HepG2 (cell line): ENCODE results near the gene ARPIN. TPM values are rescaled to one million over a fixed set of nuclear protein-coding genes. Genes with fewer than 3 reads are reported as not detected.

Experiments
- ATAC-seq: fragments of 200-7000 bp; cut with Tn5 transposase; 3 replicates; pipeline ENCODE4 v1.9.1; 2020; ENCODE audit warnings: mild to moderate bottlenecking, moderate library complexity
- BruUV-seq: library from RNA; stranded (reverse); fragments of 400-500 nt; replicated peaks from 2 replicates; lab custom pipeline; 2021; lab: Mats Ljungman, UMichigan
- CTCF ChIA-PET: fragments of 300-600 bp; formaldehyde crosslinking; extraction: SDS; loops from one replicate; lab custom pipeline; 2021; ENCODE audit warnings: low total read pairs, inconsistent platforms, low intra/inter-chr PET ratio; lab: Yijun Ruan, JAX
- POLR2A ChIA-PET: fragments of 350-600 bp; sonication (Branson Sonifier 250); formaldehyde crosslinking; loops from one replicate; lab custom pipeline; 2020; ENCODE audit warnings: antibody characterized with exemption, inconsistent platforms; lab: Yijun Ruan, JAX
- DNase-seq: peaks from one replicate; pipeline ENCODE4 v3.0.0-alpha.2; 2015; ENCODE audit warnings: low spot score
- FAIRE-seq: peaks from 3 replicates; lab custom pipeline; 2011; peaks lifted over from hg19 to GRCh38; lab: Jason Lieb, UNC
- H2AFZ ChIP-seq: one replicate; pipeline ENCODE4 v1.6.1; 2011; ENCODE audit warnings: low read length, inconsistent platforms
- H3K27ac ChIP-seq: fragments of 300-600 bp; 3 replicates; pipeline ENCODE4 v1.8.0; 2011; ENCODE audit warnings: mixed run types, mild to moderate bottlenecking, mixed read lengths, low read length, inconsistent platforms; ENCODE audit not compliant: insufficient read depth; ENCODE audit errors: extremely low read length
- H3K27me3 ChIP-seq, 2 experiments: fragments of 200-600 bp in 1 of 2; 2 replicates in 1 of 2; 3 replicates in 1 of 2; pipeline versions ENCODE4 v1.6.0 to v1.8.0; 2011; ENCODE audit warnings: low read length in 2 of 2, mild to moderate bottlenecking in 2 of 2, moderate library complexity in 2 of 2, inconsistent platforms in 1 of 2; ENCODE audit not compliant: insufficient read depth in 2 of 2, control insufficient read depth in 1 of 2
- H3K36me3 ChIP-seq, 2 experiments: fragments of 200-600 bp in 1 of 2; replicated peaks in 1 of 2; 2 replicates in 1 of 2; 3 replicates in 1 of 2; pipeline versions ENCODE4 v1.5.1 to v1.8.0; 2011; ENCODE audit warnings: low read length in 2 of 2, inconsistent platforms in 1 of 2; ENCODE audit not compliant: insufficient read depth in 2 of 2, control insufficient read depth in 1 of 2
- H3K4me1 ChIP-seq: 2 replicates; pipeline ENCODE4 v1.5.1; 2012; ENCODE audit warnings: low read length, inconsistent platforms; ENCODE audit not compliant: insufficient read depth
- H3K4me2 ChIP-seq: 2 replicates; pipeline ENCODE4 v1.6.0; 2011; ENCODE audit warnings: low read depth, low read length, inconsistent platforms
- H3K4me3 ChIP-seq, 3 experiments: fragments of 200-600 bp in 1 of 3; sonication (generic), shearing (Covaris generic) in 1 of 3; replicated peaks in 1 of 3; 2 replicates each; pipeline ENCODE4 v1.5.1; 2011 to 2016; ENCODE audit warnings: low read length in 3 of 3, inconsistent platforms in 2 of 3, low read depth in 2 of 3, mild to moderate bottlenecking in 2 of 3, control low read depth in 1 of 3, mixed read lengths in 1 of 3; ENCODE audit not compliant: insufficient read depth in 1 of 3
- H3K79me2 ChIP-seq: one replicate; pipeline ENCODE4 v1.6.1; 2011; ENCODE audit warnings: low read length, inconsistent platforms; ENCODE audit not compliant: insufficient read depth
- H3K9ac ChIP-seq: 2 replicates; pipeline ENCODE4 v1.6.0; 2011; ENCODE audit warnings: mild to moderate bottlenecking, low read depth, low read length, inconsistent platforms; ENCODE audit not compliant: insufficient read depth
- H3K9me3 ChIP-seq: 2 replicates; pipeline ENCODE4 v1.5.1; 2012; ENCODE audit warnings: mild to moderate bottlenecking, low read length
- H4K20me1 ChIP-seq: 2 replicates; pipeline ENCODE4 v1.6.0; 2011; ENCODE audit warnings: inconsistent platforms, mild to moderate bottlenecking, low read length, moderate library complexity; ENCODE audit not compliant: insufficient read depth
- CREB1 ChIP-seq, 2 experiments: fragments of 450-650 bp in 1 of 2; IDR thresholded peaks; 2 replicates each; pipeline ENCODE4 v1.6.1; 2016 to 2017; ENCODE audit warnings: control low read depth in 1 of 2, mild to moderate bottlenecking in 1 of 2, missing compliant biosample characterization in 1 of 2, missing genetic modification characterization in 1 of 2
- DPF2 ChIP-seq: sonication (generic); formaldehyde crosslinking; IDR thresholded peaks from 2 replicates; pipeline ENCODE4 v1.4.0; 2020; ENCODE audit warnings: mild to moderate bottlenecking, low read depth, missing genetic modification reagents, borderline replicate concordance
- KAT8 ChIP-seq: IDR thresholded peaks from 2 replicates; pipeline ENCODE4 v1.6.1; 2016; ENCODE audit warnings: missing genetic modification reagents, missing compliant biosample characterization
- KDM2A ChIP-seq: sonication (generic); formaldehyde crosslinking; IDR thresholded peaks from 2 replicates; pipeline ENCODE4 v1.4.0; 2020; ENCODE audit warnings: low read depth, missing genetic modification reagents, borderline replicate concordance
- YEATS2 ChIP-seq: sonication (generic); formaldehyde crosslinking; IDR thresholded peaks from 2 replicates; pipeline ENCODE4 v1.4.0; 2020; ENCODE audit warnings: missing genetic modification reagents, borderline replicate concordance
- ZBTB20 ChIP-seq: sonication (generic); formaldehyde crosslinking; IDR thresholded peaks from 2 replicates; pipeline ENCODE4 v1.8.1; 2023; ENCODE audit warnings: missing genetic modification reagents, low read depth, mild to moderate bottlenecking, borderline replicate concordance
- ZBTB34 ChIP-seq: sonication (generic); formaldehyde crosslinking; IDR thresholded peaks from 2 replicates; pipeline ENCODE4 v1.8.0; 2022; ENCODE audit warnings: mild to moderate bottlenecking, missing genetic modification reagents
- ZNF607 ChIP-seq: sonication (generic); formaldehyde crosslinking; IDR thresholded peaks from 2 replicates; pipeline ENCODE4 v1.5.1; 2020; ENCODE audit warnings: missing genetic modification reagents, mild to moderate bottlenecking, borderline replicate concordance
- ZNF619 ChIP-seq: sonication (generic); formaldehyde crosslinking; IDR thresholded peaks from 2 replicates; pipeline ENCODE4 v1.4.0; 2020; ENCODE audit warnings: mild to moderate bottlenecking, missing genetic modification reagents
- ZNF737 ChIP-seq: sonication (generic); formaldehyde crosslinking; IDR thresholded peaks from 2 replicates; pipeline ENCODE4 v1.5.0; 2020; ENCODE audit warnings: missing genetic modification reagents, mild to moderate bottlenecking, borderline replicate concordance
- ZSCAN12 ChIP-seq: sonication (generic); formaldehyde crosslinking; IDR thresholded peaks from 2 replicates; pipeline ENCODE4 v1.9.0; 2021; ENCODE audit warnings: mild to moderate bottlenecking, missing genetic modification reagents
- ZSCAN25 ChIP-seq: sonication (generic); formaldehyde crosslinking; IDR thresholded peaks from 2 replicates; pipeline ENCODE4 v1.8.0; 2022; ENCODE audit warnings: mild to moderate bottlenecking, missing genetic modification reagents
- WGBS: methylation state at CpG from one replicate; pipeline ENCODE4 v1.1.6; 2017; ENCODE audit warnings: low lambda C conversion rate; 5-methylcytosine and 5-hydroxymethylcytosine counted together
- in situ Hi-C: cut with HindIII; loops from 2 replicates; pipeline ENCODE4 v1.10.0; 2017; ENCODE audit warnings: low pct_unique_long_range_greater_than_20kb; ENCODE audit not compliant: extremely low pct_ligation_motif_present
- intact Hi-C: fragments of 100-400 bp; cut with micrococcal nuclease; formaldehyde crosslinking; loops from one replicate; pipeline ENCODE4 v1.10.0; 2022; ENCODE audit not compliant: unreplicated experiment
- polyA plus RNA-seq, 8 experiments: library from polyadenylated mRNA; depleted of rRNA in 3 of 8; stranded (reverse) in 7 of 8; unstranded in 1 of 8; fragments of >200 nt; fragmentation: Illumina TruSeq in 4 of 8; extraction: Trizol in 4 of 8; gene quantifications; 2 replicates each; pipeline versions ENCODE4 v1.2.1 to v1.2.3, GENCODE V29; 2011 to 2016; ENCODE audit warnings: low read depth in 4 of 8, missing spikeins in 1 of 8, mixed read lengths in 1 of 8; ENCODE audit not compliant: insufficient read depth in 1 of 8
- total RNA-seq, 5 experiments: library from RNA; depleted of rRNA; stranded (reverse); fragments of >200 nt; fragmentation: Illumina TruSeq; extraction: Trizol; gene quantifications; 2 replicates each; pipeline ENCODE4 v1.2.3, GENCODE V29; 2016; ENCODE audit warnings: low read depth in 1 of 5

Gene ARPIN
- total and polyA plus RNA-seq, 2 of the 13 experiments (the other 11 are each of a cell fraction or from before 2014, with no cell fraction given) = 2.8 to 5.0 TPM

- H3K27me3 ChIP-seq = no peaks in the 10 kb centered on the region
- ChIA-PET CTCF (no interaction called here), POLR2A (no interaction called here)
- no peak overlapping the region for H3K4me2 ChIP-seq
- no peaks in the 10 kb centered on the region for H4K20me1 ChIP-seq
- H3K79me2 ChIP-seq = no peaks in the 10 kb centered on the region
- BruUV-seq = no TSS peak
- intact Hi-C loops = no loop called here
- DNase-seq = no peak
- no peaks in the 10 kb centered on the region for H3K9me3 ChIP-seq
- H2AFZ ChIP-seq = no peak overlapping the region
- no peaks in the 10 kb centered on the region for H3K36me3 ChIP-seq
- no peak for TF ChIP-seq KDM2A
- no peak for TF ChIP-seq ZBTB20 (CRISPR knock-in tag)
- TF ChIP-seq ZBTB34 (CRISPR knock-in tag) = no peak
- no peak for TF ChIP-seq DPF2 (CRISPR knock-in tag)
- TF ChIP-seq ZNF619 = no peak
- TF ChIP-seq YEATS2 = no peak
- no peak for TF ChIP-seq KAT8 (CRISPR knock-in tag)
- no peak for TF ChIP-seq CREB1 (IDR thresholded peaks at IDR 0.05)
- no peak for TF ChIP-seq CREB1 (CRISPR knock-in tag; IDR thresholded peaks at IDR 0.05)
- TF ChIP-seq ZSCAN12 (CRISPR knock-in tag) = no peak
- no peak for TF ChIP-seq ZSCAN25 (CRISPR knock-in tag)
- no peak for TF ChIP-seq ZNF607
- no peak for TF ChIP-seq ZNF737
- no peak overlapping the region for H3K9ac ChIP-seq
- H3K4me1 ChIP-seq = peaks cover 9% of the 10 kb centered on the region
- H3K4me3 ChIP-seq = no peak overlapping the region
- FAIRE-seq = no peak
- no peak for ATAC-seq
- no peak overlapping the region for H3K27ac ChIP-seq
- 39% methylated on average over 3 of the region's 3 CpGs for WGBS
- in situ Hi-C loops = no loop called here
Measured at GRCh38 chr15:89947385-89947784, 34.6 kb upstream of the ARPIN start.
